ENCODE results near the gene OR5C1. TPM values are rescaled to one million over a fixed set of nuclear protein-coding genes. Genes with fewer than 3 reads are reported as not detected.
"Not testable (repeated sequence)": the region's sequence is repeated elsewhere in the genome, so short reads cannot be mapped to it uniquely, and the experiment has no call there.

OR5C1 gene
- total RNA-seq, 1 donor from 2014 or later: not detected

DNA sequence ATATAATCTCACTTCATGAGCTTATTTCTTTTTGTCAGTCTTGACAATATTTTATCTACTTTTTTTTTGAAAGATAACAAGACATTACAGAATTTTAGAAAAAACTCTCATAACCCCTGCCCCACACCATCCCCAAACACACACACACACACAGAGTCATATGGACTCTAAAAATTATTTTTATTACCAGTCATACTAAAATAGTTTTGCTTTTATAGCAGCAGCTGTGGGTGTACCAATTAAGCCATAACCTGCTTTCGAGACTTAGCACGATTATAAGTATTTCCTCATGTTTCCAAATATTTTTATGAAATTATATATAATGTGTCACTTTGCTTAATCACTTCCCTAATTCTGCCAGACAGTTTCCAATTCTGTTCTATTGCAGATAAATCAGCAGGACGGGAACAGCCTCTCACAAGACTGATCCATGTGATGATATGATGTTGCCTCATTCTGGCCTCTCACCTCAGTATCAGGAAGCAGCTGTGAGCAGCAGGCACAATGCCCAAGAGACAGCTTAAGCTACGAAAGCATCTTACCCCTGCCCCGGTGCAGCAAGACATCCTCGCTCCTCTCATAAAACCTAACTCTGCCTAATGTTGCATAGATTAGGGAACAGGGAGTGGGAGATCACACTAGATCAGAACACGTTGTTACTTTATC is 32.7 kb downstream of the OR5C1 start:
- Histone ChIP-seq H3K4me3 (no peak overlapping the region), H3K27me3 (no peaks in the 10 kb centered on the region), H3K27ac (peak overlapping the region; percentile 36), H3K4me1 (peaks cover 17% of the 10 kb centered on the region), H3K9me3 (no peaks in the 10 kb centered on the region), H3K36me3 (peaks cover 3 to 36% of the 10 kb centered on the region in 2 donors)
- TF ChIP-seq POLR2AphosphoS5 (IDR thresholded peaks at IDR 0.05; ENCODE audit: insufficient read depth in 1 of 2, low read depth in 1 of 2): peak in 1 of 2 donors; percentile 19
- no peak for TF ChIP-seq POLR2A (IDR thresholded peaks at IDR 0.05)
- TF ChIP-seq, protein P1, sequence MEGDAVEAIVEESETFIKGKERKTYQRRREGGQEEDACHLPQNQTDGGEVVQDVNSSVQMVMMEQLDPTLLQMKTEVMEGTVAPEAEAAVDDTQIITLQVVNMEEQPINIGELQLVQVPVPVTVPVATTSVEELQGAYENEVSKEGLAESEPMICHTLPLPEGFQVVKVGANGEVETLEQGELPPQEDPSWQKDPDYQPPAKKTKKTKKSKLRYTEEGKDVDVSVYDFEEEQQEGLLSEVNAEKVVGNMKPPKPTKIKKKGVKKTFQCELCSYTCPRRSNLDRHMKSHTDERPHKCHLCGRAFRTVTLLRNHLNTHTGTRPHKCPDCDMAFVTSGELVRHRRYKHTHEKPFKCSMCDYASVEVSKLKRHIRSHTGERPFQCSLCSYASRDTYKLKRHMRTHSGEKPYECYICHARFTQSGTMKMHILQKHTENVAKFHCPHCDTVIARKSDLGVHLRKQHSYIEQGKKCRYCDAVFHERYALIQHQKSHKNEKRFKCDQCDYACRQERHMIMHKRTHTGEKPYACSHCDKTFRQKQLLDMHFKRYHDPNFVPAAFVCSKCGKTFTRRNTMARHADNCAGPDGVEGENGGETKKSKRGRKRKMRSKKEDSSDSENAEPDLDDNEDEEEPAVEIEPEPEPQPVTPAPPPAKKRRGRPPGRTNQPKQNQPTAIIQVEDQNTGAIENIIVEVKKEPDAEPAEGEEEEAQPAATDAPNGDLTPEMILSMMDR (IDR thresholded peaks at IDR 0.05): no peak
- peak in 1 of 2 donors; percentile 95 for DNase-seq (ENCODE audit: extremely low spot score in 2 of 2)
- intact Hi-C loops (cut with DNase I): no loop called here

DNA sequence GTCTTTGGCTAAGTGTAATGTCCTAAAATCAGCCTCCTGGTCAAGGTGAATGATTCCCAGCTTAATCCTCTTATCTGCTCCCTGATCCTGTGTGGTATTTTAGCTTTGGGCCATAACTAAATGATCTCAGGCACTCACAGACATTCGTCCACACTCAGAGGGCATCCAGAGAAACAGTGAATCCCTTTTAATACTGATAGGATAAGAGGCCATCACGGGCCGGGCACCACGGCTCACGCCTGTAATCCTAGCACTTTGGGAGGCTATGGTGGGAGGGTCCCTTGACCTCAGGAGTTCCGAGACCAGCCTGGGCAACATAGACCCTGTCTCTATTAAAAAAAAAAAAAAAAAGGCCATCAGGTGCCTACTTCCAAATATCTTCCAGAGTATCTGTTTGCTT is 33.3 kb downstream of the OR5C1 start:
- peaks cover 23% of the 10 kb centered on the region for H3K4me1 ChIP-seq
- TF ChIP-seq POLR2AphosphoS5 (IDR thresholded peaks at IDR 0.05; ENCODE audit: insufficient read depth in 1 of 2, low read depth in 1 of 2): no peak
- TF ChIP-seq, protein P1 (IDR thresholded peaks at IDR 0.05): no peak
- no peak for TF ChIP-seq POLR2A (IDR thresholded peaks at IDR 0.05)
- intact Hi-C loops (cut with DNase I): no loop called here
- H3K4me3 ChIP-seq: no peak overlapping the region
- no peaks in the 10 kb centered on the region for H3K27me3 ChIP-seq
- no peaks in the 10 kb centered on the region for H3K9me3 ChIP-seq
- H3K36me3 ChIP-seq: peaks cover 3 to 37% of the 10 kb centered on the region in 2 donors
- DNase-seq (ENCODE audit: extremely low spot score in 2 of 2): no peak
- H3K27ac ChIP-seq: peak overlapping the region; percentile 36

DNA sequence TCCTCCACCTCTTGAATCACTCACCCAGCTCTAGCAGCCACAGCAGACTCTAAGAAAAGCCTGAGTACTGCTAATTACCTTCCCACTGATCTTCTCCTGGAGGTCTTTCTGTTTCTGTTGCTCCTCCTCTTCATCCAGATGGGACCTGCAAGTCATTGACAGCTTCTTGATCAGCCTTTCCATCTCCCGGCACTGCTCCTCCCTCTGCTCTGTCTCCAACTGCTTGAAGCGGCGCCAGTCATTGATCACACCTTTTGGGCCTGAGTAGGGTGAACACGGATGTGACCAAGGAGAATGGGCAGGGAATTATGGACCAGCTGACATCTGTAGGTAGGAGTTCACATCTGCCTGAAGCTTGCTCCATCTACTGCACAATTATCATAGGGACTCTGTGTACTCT is 34.2 kb downstream of the OR5C1 start:
- H3K36me3 ChIP-seq: peaks cover 3 to 31% of the 10 kb centered on the region in 2 donors
- TF ChIP-seq POLR2A (IDR thresholded peaks at IDR 0.05): no peak
- no peak for TF ChIP-seq POLR2AphosphoS5 (IDR thresholded peaks at IDR 0.05; ENCODE audit: insufficient read depth in 1 of 2, low read depth in 1 of 2)
- TF ChIP-seq, protein P1 (IDR thresholded peaks at IDR 0.05): no peak
- H3K4me1 ChIP-seq: peaks cover 32% of the 10 kb centered on the region
- no peak overlapping the region for H3K27ac ChIP-seq
- no peak overlapping the region for H3K4me3 ChIP-seq
- H3K9me3 ChIP-seq: no peaks in the 10 kb centered on the region
- H3K27me3 ChIP-seq: no peaks in the 10 kb centered on the region
- intact Hi-C loops (cut with DNase I): no loop called here
- no peak for DNase-seq (ENCODE audit: extremely low spot score in 2 of 2)

DNA sequence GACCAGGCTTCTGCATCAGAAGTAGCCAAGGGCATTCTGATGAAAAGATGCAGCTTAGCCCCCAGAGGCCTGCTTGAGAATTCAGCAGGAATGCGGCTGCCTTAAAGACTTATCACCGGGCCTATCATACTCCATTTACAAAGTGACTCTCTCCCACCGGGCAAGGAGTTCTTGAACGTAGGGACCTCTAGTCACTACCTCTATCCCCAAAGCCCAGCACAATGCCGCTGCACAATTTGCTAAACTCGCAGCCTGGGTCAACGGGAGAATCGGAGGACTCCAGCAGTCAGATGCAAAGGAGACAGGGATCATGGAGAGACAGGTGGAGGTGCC is 39.0 kb downstream of the OR5C1 start:
- Histone ChIP-seq H3K4me3 (peak overlapping the region; percentile 78 to 84), H3K4me1 (peaks cover 32% of the 10 kb centered on the region), H3K36me3 (peaks cover 3 to 18% of the 10 kb centered on the region in 2 donors), H3K9me3 (no peaks in the 10 kb centered on the region), H3K27me3 (no peaks in the 10 kb centered on the region), H3K27ac (peak overlapping the region; percentile 96)
- TF ChIP-seq, protein P1 (IDR thresholded peaks at IDR 0.05): no peak
- TF ChIP-seq POLR2A (IDR thresholded peaks at IDR 0.05) (no peak), POLR2AphosphoS5 (IDR thresholded peaks at IDR 0.05; ENCODE audit: insufficient read depth in 1 of 2, low read depth in 1 of 2) (no peak)
- no peak for DNase-seq (ENCODE audit: extremely low spot score in 2 of 2)
- intact Hi-C loops (cut with DNase I): loop anchor here (5.0 kb wide), 1 partner anchor 795 kb away; no protein-coding TSS in a partner anchor

DNA sequence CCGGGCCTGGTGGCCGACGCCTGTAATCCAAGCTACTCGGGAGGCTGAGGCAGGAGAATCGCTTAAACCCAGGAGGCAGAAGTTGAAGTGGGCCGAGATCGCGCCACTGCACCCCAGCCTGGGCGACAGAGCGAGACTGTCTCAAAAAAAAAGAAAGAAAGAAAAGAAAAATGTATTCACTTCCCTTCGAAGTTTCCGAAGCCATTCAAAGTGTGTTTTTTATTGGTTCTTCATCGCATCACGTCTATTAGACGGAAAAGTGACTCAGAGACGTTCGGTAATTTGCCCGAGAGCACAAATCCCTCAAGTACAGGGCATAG is 40.2 kb downstream of the OR5C1 start:
- Histone ChIP-seq H3K27ac (peak overlapping the region; percentile 96), H3K4me3 (peak overlapping the region; percentile 78 to 84), H3K4me1 (peaks cover 32% of the 10 kb centered on the region)
- H3K36me3 ChIP-seq; H3K27me3 ChIP-seq; DNase-seq (ENCODE audit: extremely low spot score in 2 of 2); H3K9me3 ChIP-seq: not testable (repeated sequence)
- intact Hi-C loops (cut with DNase I): loop anchor here (5.0 kb wide), 1 partner anchor 797 kb away; no protein-coding TSS in a partner anchor
